Caco-2 (cell line): ENCODE measurements around the gene FAM174A. TPM values are rescaled to one million over a fixed set of nuclear protein-coding genes. Genes with fewer than 3 reads are reported as not detected.

Experiments used
- BruUV-seq: library from RNA; stranded (reverse); fragments of 400-500 nt; replicated peaks from 2 replicates; lab custom pipeline; 2021; lab: Mats Ljungman, UMichigan
- CTCF ChIA-PET: fragments of 300-600 bp; sonication (Branson Sonifier 250); formaldehyde crosslinking; loops from one replicate; lab custom pipeline; 2022; ENCODE audit warnings: antibody characterized with exemption; lab: Charles Lee
- POLR2A ChIA-PET: fragments of 300-600 bp; sonication (Branson Sonifier 250); formaldehyde crosslinking; loops from one replicate; lab custom pipeline; 2022; ENCODE audit warnings: antibody characterized with exemption; lab: Charles Lee
- DNase-seq, 2 experiments: peaks; one replicate each; pipeline versions ENCODE4 v3.0.0 to v3.0.0-alpha.2; 2020 to 2022
- H3K27me3 ChIP-seq: replicated peaks from 2 replicates; pipeline ENCODE4 v1.6.0; 2011; ENCODE audit warnings: low read length; ENCODE audit not compliant: control insufficient read depth, insufficient read depth
- H3K36me3 ChIP-seq: 2 replicates; pipeline ENCODE4 v1.5.1; 2011; ENCODE audit warnings: low read length; ENCODE audit not compliant: control insufficient read depth, insufficient read depth
- H3K4me1 ChIP-seq: fragments of 250-450 bp; sonication (Bioruptor Pico); 2 replicates; pipeline ENCODE4 v1.5.1; 2020; ENCODE audit warnings: mild to moderate bottlenecking
- H3K4me3 ChIP-seq: 2 replicates; pipeline ENCODE4 v1.5.1; 2011; ENCODE audit warnings: low read depth, mild to moderate bottlenecking, control low read depth, low read length
- H3K9me3 ChIP-seq: fragments of 250-450 bp; sonication (Bioruptor Pico); 2 replicates; pipeline ENCODE4 v1.5.1; 2020; ENCODE audit warnings: mild to moderate bottlenecking, moderate library complexity
- H3K27ac Mint-ChIP-seq: one replicate; pipeline ENCODE4 v1.8.0; 2022; ENCODE audit warnings: mixed read lengths; ENCODE audit not compliant: unreplicated experiment
- H3K27me3 Mint-ChIP-seq: one replicate; pipeline ENCODE4 v1.8.0; 2022; ENCODE audit warnings: mixed read lengths; ENCODE audit not compliant: insufficient read depth, unreplicated experiment
- H3K36me3 Mint-ChIP-seq: one replicate; pipeline ENCODE4 v1.8.0; 2022; ENCODE audit warnings: mild to moderate bottlenecking, mixed read lengths; ENCODE audit not compliant: insufficient read depth, unreplicated experiment
- H3K4me1 Mint-ChIP-seq: one replicate; pipeline ENCODE4 v1.8.0; 2022; ENCODE audit warnings: low read depth, mixed read lengths; ENCODE audit not compliant: unreplicated experiment
- H3K4me3 Mint-ChIP-seq: one replicate; pipeline ENCODE4 v1.8.0; 2022; ENCODE audit warnings: mild to moderate bottlenecking, moderate library complexity, mixed read lengths; ENCODE audit not compliant: unreplicated experiment
- H3K9me3 Mint-ChIP-seq: one replicate; pipeline ENCODE4 v1.8.0; 2022; ENCODE audit warnings: mixed read lengths; ENCODE audit not compliant: unreplicated experiment
- CTCF ChIP-seq, 2 experiments: fragments of 200-600 bp in 1 of 2; IDR thresholded peaks; 1 replicate in 1 of 2; 2 replicates in 1 of 2; pipeline versions ENCODE4 v1.5.1 to v1.8.0; 2011 to 2022; ENCODE audit warnings: antibody characterized with exemption in 1 of 2, control low read depth in 1 of 2, inconsistent platforms in 1 of 2, low read depth in 1 of 2, low read length in 1 of 2, mild to moderate bottlenecking in 1 of 2, moderate library complexity in 1 of 2; ENCODE audit not compliant: insufficient read depth in 1 of 2, severe bottlenecking in 1 of 2, unreplicated experiment in 1 of 2
- intact Hi-C: fragments of 100-400 bp; cut with micrococcal nuclease; formaldehyde crosslinking; loops from one replicate; pipeline ENCODE4 v1.10.0; 2022; ENCODE audit not compliant: unreplicated experiment
- total RNA-seq: library from RNA; stranded (reverse); gene quantifications from 2 replicates; pipeline ENCODE4 v1.2.3, GENCODE V29; 2022

FAM174A gene
- total RNA-seq, 1 experiment from 2014 or later, result 4.3 TPM

GRCh38 chr5:100584069-100584468, 48.9 kb downstream of the FAM174A start:
- CTCF ChIA-PET, result no interaction called here

DNA sequence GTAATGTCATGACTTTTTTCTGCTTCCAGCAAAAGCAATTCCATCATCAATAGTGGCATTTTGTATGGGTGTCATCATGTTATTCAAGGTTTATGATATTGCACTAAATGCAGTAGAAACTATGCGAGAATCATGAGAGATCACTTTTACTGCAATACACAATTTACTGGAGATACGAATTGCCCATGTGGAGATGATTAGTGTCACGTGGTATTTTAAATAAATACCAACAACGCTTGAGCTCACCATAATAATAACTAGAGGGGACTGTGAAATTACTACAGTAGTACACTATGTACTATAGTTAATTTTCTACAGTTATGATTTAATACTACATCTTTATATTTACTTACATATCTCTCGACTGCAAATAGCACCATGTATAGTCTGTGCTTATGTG, 49.7 kb downstream of the FAM174A start:
- TF ChIP-seq CTCF (IDR thresholded peaks at IDR 0.05; ENCODE audit: insufficient read depth in 1 of 2, low read depth in 1 of 2, low read length in 1 of 2, severe bottlenecking in 1 of 2, unreplicated experiment in 1 of 2), result no peak
- H3K27ac Mint-ChIP-seq, result no peak overlapping the region
- no peak overlapping the region for H3K4me3 Mint-ChIP-seq
- no peaks in the 10 kb centered on the region for H3K27me3 Mint-ChIP-seq
- no peaks in the 10 kb centered on the region for H3K4me1 Mint-ChIP-seq
- no peak for DNase-seq
- Histone ChIP-seq H3K36me3 (no peaks in the 10 kb centered on the region), H3K4me1 (no peaks in the 10 kb centered on the region), H3K9me3 (no peaks in the 10 kb centered on the region), H3K4me3 (no peak overlapping the region), H3K27me3 (no peaks in the 10 kb centered on the region)
- intact Hi-C loops, result no loop called here
- ChIA-PET CTCF (no interaction called here), POLR2A (no interaction called here)
- no TSS peak for BruUV-seq
- no peaks in the 10 kb centered on the region for H3K9me3 Mint-ChIP-seq
- H3K36me3 Mint-ChIP-seq, result no peaks in the 10 kb centered on the region

More at GRCh38 chr5:100584069-100584468, 48.9 kb downstream of the FAM174A start:
- Histone ChIP-seq H3K4me3 (no peak overlapping the region), H3K4me1 (no peaks in the 10 kb centered on the region), H3K27me3 (no peaks in the 10 kb centered on the region), H3K9me3 (no peaks in the 10 kb centered on the region), H3K36me3 (no peaks in the 10 kb centered on the region)
- intact Hi-C loops, result no loop called here
- Mint-ChIP-seq H3K9me3 (no peaks in the 10 kb centered on the region), H3K4me3 (no peak overlapping the region), H3K4me1 (no peaks in the 10 kb centered on the region), H3K27ac (no peak overlapping the region), H3K27me3 (no peaks in the 10 kb centered on the region), H3K36me3 (no peaks in the 10 kb centered on the region)
- TF ChIP-seq CTCF (IDR thresholded peaks at IDR 0.05; ENCODE audit: insufficient read depth in 1 of 2, low read depth in 1 of 2, low read length in 1 of 2, severe bottlenecking in 1 of 2, unreplicated experiment in 1 of 2), result no peak
- no peak for DNase-seq
- POLR2A ChIA-PET, result no interaction called here
- BruUV-seq, result no TSS peak

DNA sequence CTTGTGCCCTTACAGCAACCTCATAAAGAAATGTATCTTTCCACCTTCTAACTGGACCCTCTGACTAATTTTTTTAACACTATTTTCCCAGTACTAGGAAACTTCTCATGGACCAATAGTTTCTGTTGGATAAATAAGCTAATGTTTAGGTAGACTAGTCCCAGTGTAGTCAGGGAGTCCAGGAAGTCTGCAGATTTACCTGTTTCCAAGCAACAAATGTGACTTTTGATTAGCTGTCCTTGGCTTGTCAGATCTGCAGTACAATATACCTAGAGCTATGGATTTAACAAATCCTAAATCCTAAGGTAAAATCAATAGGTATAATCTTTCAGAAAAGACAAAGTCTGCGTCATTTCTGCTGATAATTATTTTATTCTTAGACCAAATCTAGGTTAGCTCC, 55.7 kb downstream of the FAM174A start:
- Histone ChIP-seq H3K27me3 (no peaks in the 10 kb centered on the region), H3K9me3 (no peaks in the 10 kb centered on the region), H3K4me1 (no peaks in the 10 kb centered on the region), H3K36me3 (no peaks in the 10 kb centered on the region), H3K4me3 (no peak overlapping the region)
- Mint-ChIP-seq H3K27ac (no peak overlapping the region), H3K36me3 (no peaks in the 10 kb centered on the region), H3K9me3 (no peaks in the 10 kb centered on the region), H3K27me3 (no peaks in the 10 kb centered on the region), H3K4me1 (no peaks in the 10 kb centered on the region), H3K4me3 (no peak overlapping the region)
- intact Hi-C loops, result no loop called here
- ChIA-PET POLR2A (no interaction called here), CTCF (no interaction called here)
- no peak for TF ChIP-seq CTCF (IDR thresholded peaks at IDR 0.05; ENCODE audit: insufficient read depth in 1 of 2, low read depth in 1 of 2, low read length in 1 of 2, severe bottlenecking in 1 of 2, unreplicated experiment in 1 of 2)
- BruUV-seq, result no TSS peak
- DNase-seq, result no peak
